ENCODE data around the gene BIN2.

Gene BIN2

GRCh38 chr12:51232642-51233041 is 91.3 kb downstream of the BIN2 start:
- no peak for DNase-seq
- intact Hi-C loops (cut with DNase I), result loop anchor here (10.0 kb wide), 1 partner anchor 148 kb away; the partner anchor contains the start of gene CSRNP2

Measured in posterior cingulate gyrus (tissue), 11 donors.